ENCODE results near the gene GLRA2. TPM values are rescaled to one million over a fixed set of nuclear protein-coding genes. Genes with fewer than 3 reads are reported as not detected.

The GLRA2 gene
- total and polyA plus RNA-seq, 4 donors, result not detected

- Histone ChIP-seq H3K36me3 (ENCODE audit: control insufficient read depth in 4 of 4, insufficient read depth in 3 of 4, low read depth in 1 of 4, low read length in 3 of 4) (no peaks in the 10 kb centered on the region), H3K27me3 (ENCODE audit: control insufficient read depth in 4 of 4, insufficient read depth in 4 of 4, low read length in 3 of 4) (no peaks in the 10 kb centered on the region), H3K9ac (ENCODE audit: low read depth in 1 of 2, low read length in 2 of 2) (no peak overlapping the region), H3K4me1 (ENCODE audit: control insufficient read depth in 4 of 4, insufficient read depth in 4 of 4, low read length in 3 of 4) (no peaks in the 10 kb centered on the region), H3K4me3 (ENCODE audit: low read depth in 1 of 3, low read length in 3 of 3) (no peak overlapping the region), H3K9me3 (ENCODE audit: control insufficient read depth in 4 of 4, low read length in 3 of 4) (peaks cover 0 to 4% (median 0%) of the 10 kb centered on the region in 4 donors), H3K27ac (ENCODE audit: low read depth in 1 of 2, low read length in 2 of 2) (no peak overlapping the region)
- 74% methylated on average over 2 of the region's 2 CpGs for WGBS
- no peak for DNase-seq (ENCODE audit: low spot score)
- TF ChIP-seq GABPA (IDR thresholded peaks at IDR 0.05 in 1 of 2, conservative IDR thresholded peaks at IDR 0.05 in 1 of 2) (no peak), HNF4G (IDR thresholded peaks at IDR 0.05) (no peak), MAX (IDR thresholded peaks at IDR 0.05) (no peak), REST (IDR thresholded peaks at IDR 0.05) (no peak)
Measured at GRCh38 chrX:14590216-14590615, 60.9 kb downstream of the GLRA2 start.

- DNase-seq (ENCODE audit: low spot score), result no peak
Measured at GRCh38 chrX:14590693-14591424, 61.5 kb downstream of the GLRA2 start.

GRCh38 chrX:14591976-14592375 is 62.6 kb downstream of the GLRA2 start:
- H3K27me3 ChIP-seq (ENCODE audit: control insufficient read depth in 4 of 4, insufficient read depth in 4 of 4, low read length in 3 of 4), result no peaks in the 10 kb centered on the region
- H3K27ac ChIP-seq (ENCODE audit: low read depth in 1 of 2, low read length in 2 of 2), result no peak overlapping the region
- H3K4me3 ChIP-seq (ENCODE audit: low read depth in 1 of 3, low read length in 3 of 3), result no peak overlapping the region
- H3K9me3 ChIP-seq (ENCODE audit: control insufficient read depth in 4 of 4, low read length in 3 of 4), result peaks cover 0 to 2% (median 0%) of the 10 kb centered on the region in 4 donors
- 66% methylated on average over 2 of the region's 2 CpGs for WGBS
- DNase-seq (ENCODE audit: low spot score), result no peak
- H3K9ac ChIP-seq (ENCODE audit: low read depth in 1 of 2, low read length in 2 of 2), result no peak overlapping the region
- H3K4me1 ChIP-seq (ENCODE audit: control insufficient read depth in 4 of 4, insufficient read depth in 4 of 4, low read length in 3 of 4), result no peaks in the 10 kb centered on the region
- H3K36me3 ChIP-seq (ENCODE audit: control insufficient read depth in 4 of 4, insufficient read depth in 3 of 4, low read depth in 1 of 4, low read length in 3 of 4), result no peaks in the 10 kb centered on the region
- no peak for TF ChIP-seq GABPA (IDR thresholded peaks at IDR 0.05 in 1 of 2, conservative IDR thresholded peaks at IDR 0.05 in 1 of 2)
- no peak for TF ChIP-seq NR2F2 (IDR thresholded peaks at IDR 0.05)
- no peak for TF ChIP-seq ZBTB33 (IDR thresholded peaks at IDR 0.05)
- no peak for TF ChIP-seq YY1 (IDR thresholded peaks at IDR 0.05)
- no peak for TF ChIP-seq FOXA2 (IDR thresholded peaks at IDR 0.05)
- TF ChIP-seq FOXA1 (IDR thresholded peaks at IDR 0.05), result no peak
- TF ChIP-seq CTCF (IDR thresholded peaks at IDR 0.05; ENCODE audit: low read depth, low read length, missing input control), result no peak
- TF ChIP-seq MAX (IDR thresholded peaks at IDR 0.05), result no peak
- TF ChIP-seq RAD21 (IDR thresholded peaks at IDR 0.05), result no peak
- TF ChIP-seq HNF4A (conservative IDR thresholded peaks at IDR 0.05), result no peak
- TF ChIP-seq JUND (IDR thresholded peaks at IDR 0.05), result no peak

More at GRCh38 chrX:14590693-14591424, 61.5 kb downstream of the GLRA2 start:
- peaks cover 0 to 4% (median 0%) of the 10 kb centered on the region in 4 donors for H3K9me3 ChIP-seq (ENCODE audit: control insufficient read depth in 4 of 4, low read length in 3 of 4)
- 84% methylated on average over 7 of the region's 7 CpGs for WGBS
- TF ChIP-seq SP1 (IDR thresholded peaks at IDR 0.05), result no peak
- no peak for TF ChIP-seq JUND (IDR thresholded peaks at IDR 0.05)
- H3K27me3 ChIP-seq (ENCODE audit: control insufficient read depth in 4 of 4, insufficient read depth in 4 of 4, low read length in 3 of 4), result no peaks in the 10 kb centered on the region
- H3K36me3 ChIP-seq (ENCODE audit: control insufficient read depth in 4 of 4, insufficient read depth in 3 of 4, low read depth in 1 of 4, low read length in 3 of 4), result no peaks in the 10 kb centered on the region
- H3K9ac ChIP-seq (ENCODE audit: low read depth in 1 of 2, low read length in 2 of 2), result no peak overlapping the region
- H3K4me1 ChIP-seq (ENCODE audit: control insufficient read depth in 4 of 4, insufficient read depth in 4 of 4, low read length in 3 of 4), result no peaks in the 10 kb centered on the region
- no peak overlapping the region for H3K4me3 ChIP-seq (ENCODE audit: low read depth in 1 of 3, low read length in 3 of 3)
- H3K27ac ChIP-seq (ENCODE audit: low read depth in 1 of 2, low read length in 2 of 2), result no peak overlapping the region
